Measurements from ENCODE around the gene ATP6V0C. TPM values are rescaled to one million over a fixed set of nuclear protein-coding genes. Genes with fewer than 3 reads are reported as not detected.

Gene ATP6V0C
- total RNA-seq, 1 experiment from 2014 or later: 30.2 TPM

- Histone ChIP-seq H3K4me1 (ENCODE audit: low read length) (peaks cover 6% of the 10 kb centered on the region), H3K9me3 (ENCODE audit: low read length) (no peaks in the 10 kb centered on the region), H3K36me3 (ENCODE audit: insufficient read depth, low read length) (no peaks in the 10 kb centered on the region; the same call in 1 of the 2 replicates), H3K9ac (ENCODE audit: low read length) (no peak overlapping the region), H3K4me2 (ENCODE audit: low read depth, low read length, poor library complexity, severe bottlenecking) (no peak overlapping the region), H3K27ac (ENCODE audit: low read length) (no peak overlapping the region), H3K79me2 (ENCODE audit: low read length) (no peaks in the 10 kb centered on the region), H4K20me1 (ENCODE audit: insufficient read depth, low read depth, low read length) (no peaks in the 10 kb centered on the region), H3K9me2 (replicated peaks; ENCODE audit: insufficient read depth, low read length) (no peaks in the 10 kb centered on the region), H3K4me3 (ENCODE audit: low read length) (no peak overlapping the region), H3K27me3 (ENCODE audit: low read length) (no peaks in the 10 kb centered on the region), H2AFZ (ENCODE audit: low read length) (no peak overlapping the region)
- peak; percentile 52 for DNase-seq
These were observed 6.6 kb upstream of the ATP6V0C start for GRCh38 chr16:2507052-2507659.

GRCh38 chr16:2507665-2508064, 6.1 kb upstream of the ATP6V0C start:
- H3K36me3 ChIP-seq (ENCODE audit: insufficient read depth, low read length): no peaks in the 10 kb centered on the region
- no peak overlapping the region for H3K4me3 ChIP-seq (ENCODE audit: low read length)
- no peaks in the 10 kb centered on the region for H3K79me2 ChIP-seq (ENCODE audit: low read length)
- H3K27me3 ChIP-seq (ENCODE audit: low read length): no peaks in the 10 kb centered on the region
- H4K20me1 ChIP-seq (ENCODE audit: insufficient read depth, low read depth, low read length): no peaks in the 10 kb centered on the region
- peaks cover 6% of the 10 kb centered on the region for H3K4me1 ChIP-seq (ENCODE audit: low read length)
- no peak overlapping the region for H3K9ac ChIP-seq (ENCODE audit: low read length)
- no peaks in the 10 kb centered on the region for H3K9me3 ChIP-seq (ENCODE audit: low read length)
- no peak for DNase-seq
- H3K9me2 ChIP-seq (replicated peaks; ENCODE audit: insufficient read depth, low read length): no peaks in the 10 kb centered on the region
- no peak overlapping the region for H2AFZ ChIP-seq (ENCODE audit: low read length)
- H3K27ac ChIP-seq (ENCODE audit: low read length): no peak overlapping the region
- no peak overlapping the region for H3K4me2 ChIP-seq (ENCODE audit: low read depth, low read length, poor library complexity, severe bottlenecking)

- Histone ChIP-seq H3K4me2 (ENCODE audit: low read depth, low read length, poor library complexity, severe bottlenecking) (no peak overlapping the region), H3K27ac (ENCODE audit: low read length) (no peak overlapping the region), H3K36me3 (ENCODE audit: insufficient read depth, low read length) (no peaks in the 10 kb centered on the region), H3K4me3 (ENCODE audit: low read length) (no peak overlapping the region), H3K9me3 (ENCODE audit: low read length) (no peaks in the 10 kb centered on the region), H3K27me3 (ENCODE audit: low read length) (no peaks in the 10 kb centered on the region), H3K9ac (ENCODE audit: low read length) (no peak overlapping the region), H4K20me1 (ENCODE audit: insufficient read depth, low read depth, low read length) (no peaks in the 10 kb centered on the region), H3K4me1 (ENCODE audit: low read length) (peaks cover 14% of the 10 kb centered on the region), H2AFZ (ENCODE audit: low read length) (no peak overlapping the region), H3K79me2 (ENCODE audit: low read length) (peaks cover under 1% of the 10 kb centered on the region), H3K9me2 (replicated peaks; ENCODE audit: insufficient read depth, low read length) (no peaks in the 10 kb centered on the region)
- DNase-seq: no peak
These were observed 4.9 kb upstream of the ATP6V0C start for GRCh38 chr16:2508722-2509400.

GRCh38 chr16:2511128-2511800, 2.5 kb upstream of the ATP6V0C start:
- H3K36me3 ChIP-seq (ENCODE audit: insufficient read depth, low read length): no peaks in the 10 kb centered on the region
- no peak overlapping the region for H3K9ac ChIP-seq (ENCODE audit: low read length)
- H3K27me3 ChIP-seq (ENCODE audit: low read length): no peaks in the 10 kb centered on the region
- no peaks in the 10 kb centered on the region for H3K9me2 ChIP-seq (replicated peaks; ENCODE audit: insufficient read depth, low read length)
- H3K79me2 ChIP-seq (ENCODE audit: low read length): peaks cover 23% of the 10 kb centered on the region
- H3K27ac ChIP-seq (ENCODE audit: low read length): no peak overlapping the region
- H2AFZ ChIP-seq (ENCODE audit: low read length): no peak overlapping the region
- H4K20me1 ChIP-seq (ENCODE audit: insufficient read depth, low read depth, low read length): peaks cover 18% of the 10 kb centered on the region
- H3K4me3 ChIP-seq (ENCODE audit: low read length): no peak overlapping the region
- peaks cover 28% of the 10 kb centered on the region for H3K4me1 ChIP-seq (ENCODE audit: low read length)
- H3K4me2 ChIP-seq (ENCODE audit: low read depth, low read length, poor library complexity, severe bottlenecking): no peak overlapping the region
- no peak for DNase-seq
- H3K9me3 ChIP-seq (ENCODE audit: low read length): no peaks in the 10 kb centered on the region

GRCh38 chr16:2511996-2512734, 1.6 kb upstream of the ATP6V0C start:
- no peak overlapping the region for H3K4me2 ChIP-seq (ENCODE audit: low read depth, low read length, poor library complexity, severe bottlenecking)
- DNase-seq: no peak
- H3K79me2 ChIP-seq (ENCODE audit: low read length): peaks cover 32% of the 10 kb centered on the region
- H3K27me3 ChIP-seq (ENCODE audit: low read length): no peaks in the 10 kb centered on the region
- H3K27ac ChIP-seq (ENCODE audit: low read length): no peak overlapping the region
- H3K4me3 ChIP-seq (ENCODE audit: low read length): no peak overlapping the region
- no peaks in the 10 kb centered on the region for H3K9me3 ChIP-seq (ENCODE audit: low read length)
- no peak overlapping the region for H3K9ac ChIP-seq (ENCODE audit: low read length)
- H2AFZ ChIP-seq (ENCODE audit: low read length): no peak overlapping the region
- no peaks in the 10 kb centered on the region for H3K9me2 ChIP-seq (replicated peaks; ENCODE audit: insufficient read depth, low read length)
- no peaks in the 10 kb centered on the region for H3K36me3 ChIP-seq (ENCODE audit: insufficient read depth, low read length)
- peaks cover 26% of the 10 kb centered on the region for H4K20me1 ChIP-seq (ENCODE audit: insufficient read depth, low read depth, low read length)
- H3K4me1 ChIP-seq (ENCODE audit: low read length): peaks cover 34% of the 10 kb centered on the region

- no peaks in the 10 kb centered on the region for H3K9me2 ChIP-seq (replicated peaks; ENCODE audit: insufficient read depth, low read length)
- H4K20me1 ChIP-seq (ENCODE audit: insufficient read depth, low read depth, low read length): peaks cover 31% of the 10 kb centered on the region
- no peaks in the 10 kb centered on the region for H3K27me3 ChIP-seq (ENCODE audit: low read length)
- H2AFZ ChIP-seq (ENCODE audit: low read length): no peak overlapping the region
- DNase-seq: peak; percentile 65
- H3K4me3 ChIP-seq (ENCODE audit: low read length): peak overlapping the region; percentile 76; the same call in 1 of the 2 replicates
- H3K9ac ChIP-seq (ENCODE audit: low read length): peak overlapping the region; percentile 98
- peak overlapping the region; percentile 70; the same call in 1 of the 2 replicates for H3K27ac ChIP-seq (ENCODE audit: low read length)
- peaks cover 34% of the 10 kb centered on the region for H3K4me1 ChIP-seq (ENCODE audit: low read length)
- peak overlapping the region; percentile 76 for H3K4me2 ChIP-seq (ENCODE audit: low read depth, low read length, poor library complexity, severe bottlenecking)
- H3K36me3 ChIP-seq (ENCODE audit: insufficient read depth, low read length): no peaks in the 10 kb centered on the region
- H3K79me2 ChIP-seq (ENCODE audit: low read length): peaks cover 40% of the 10 kb centered on the region
- no peaks in the 10 kb centered on the region for H3K9me3 ChIP-seq (ENCODE audit: low read length)
These were observed 882 bp upstream of the ATP6V0C start for GRCh38 chr16:2512735-2513404.

- Histone ChIP-seq H3K9ac (ENCODE audit: low read length) (peak overlapping the region; percentile 98), H2AFZ (ENCODE audit: low read length) (no peak overlapping the region), H3K9me2 (replicated peaks; ENCODE audit: insufficient read depth, low read length) (no peaks in the 10 kb centered on the region), H3K4me2 (ENCODE audit: low read depth, low read length, poor library complexity, severe bottlenecking) (peak overlapping the region; percentile 76), H3K9me3 (ENCODE audit: low read length) (no peaks in the 10 kb centered on the region), H3K4me3 (ENCODE audit: low read length) (peak overlapping the region; percentile 76), H3K27ac (ENCODE audit: low read length) (peak overlapping the region; percentile 70), H3K4me1 (ENCODE audit: low read length) (peaks cover 38% of the 10 kb centered on the region), H3K27me3 (ENCODE audit: low read length) (no peaks in the 10 kb centered on the region), H4K20me1 (ENCODE audit: insufficient read depth, low read depth, low read length) (peaks cover 41% of the 10 kb centered on the region), H3K36me3 (ENCODE audit: insufficient read depth, low read length) (no peaks in the 10 kb centered on the region), H3K79me2 (ENCODE audit: low read length) (peaks cover 53% of the 10 kb centered on the region)
- peak; percentile 62 for DNase-seq
These were observed 804 bp downstream of the ATP6V0C start for GRCh38 chr16:2514333-2515179.
